NCI-H524 treated with DMSO at 0.1 percent for 48 hours (cell line): ENCODE results near the gene DNAH9.

Source experiments
- DNase-seq: peaks from one replicate; lab custom pipeline; 2025; lab: John Stamatoyannopoulos, UW

Gene DNAH9, protein sequence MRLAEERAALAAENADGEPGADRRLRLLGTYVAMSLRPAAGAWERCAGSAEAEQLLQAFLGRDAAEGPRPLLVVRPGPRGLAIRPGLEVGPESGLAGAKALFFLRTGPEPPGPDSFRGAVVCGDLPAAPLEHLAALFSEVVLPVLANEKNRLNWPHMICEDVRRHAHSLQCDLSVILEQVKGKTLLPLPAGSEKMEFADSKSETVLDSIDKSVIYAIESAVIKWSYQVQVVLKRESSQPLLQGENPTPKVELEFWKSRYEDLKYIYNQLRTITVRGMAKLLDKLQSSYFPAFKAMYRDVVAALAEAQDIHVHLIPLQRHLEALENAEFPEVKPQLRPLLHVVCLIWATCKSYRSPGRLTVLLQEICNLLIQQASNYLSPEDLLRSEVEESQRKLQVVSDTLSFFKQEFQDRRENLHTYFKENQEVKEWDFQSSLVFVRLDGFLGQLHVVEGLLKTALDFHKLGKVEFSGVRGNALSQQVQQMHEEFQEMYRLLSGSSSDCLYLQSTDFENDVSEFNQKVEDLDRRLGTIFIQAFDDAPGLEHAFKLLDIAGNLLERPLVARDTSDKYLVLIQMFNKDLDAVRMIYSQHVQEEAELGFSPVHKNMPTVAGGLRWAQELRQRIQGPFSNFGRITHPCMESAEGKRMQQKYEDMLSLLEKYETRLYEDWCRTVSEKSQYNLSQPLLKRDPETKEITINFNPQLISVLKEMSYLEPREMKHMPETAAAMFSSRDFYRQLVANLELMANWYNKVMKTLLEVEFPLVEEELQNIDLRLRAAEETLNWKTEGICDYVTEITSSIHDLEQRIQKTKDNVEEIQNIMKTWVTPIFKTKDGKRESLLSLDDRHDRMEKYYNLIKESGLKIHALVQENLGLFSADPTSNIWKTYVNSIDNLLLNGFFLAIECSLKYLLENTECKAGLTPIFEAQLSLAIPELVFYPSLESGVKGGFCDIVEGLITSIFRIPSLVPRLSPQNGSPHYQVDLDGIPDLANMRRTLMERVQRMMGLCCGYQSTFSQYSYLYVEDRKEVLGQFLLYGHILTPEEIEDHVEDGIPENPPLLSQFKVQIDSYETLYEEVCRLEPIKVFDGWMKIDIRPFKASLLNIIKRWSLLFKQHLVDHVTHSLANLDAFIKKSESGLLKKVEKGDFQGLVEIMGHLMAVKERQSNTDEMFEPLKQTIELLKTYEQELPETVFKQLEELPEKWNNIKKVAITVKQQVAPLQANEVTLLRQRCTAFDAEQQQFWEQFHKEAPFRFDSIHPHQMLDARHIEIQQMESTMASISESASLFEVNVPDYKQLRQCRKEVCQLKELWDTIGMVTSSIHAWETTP (N-terminal part only)

DNA sequence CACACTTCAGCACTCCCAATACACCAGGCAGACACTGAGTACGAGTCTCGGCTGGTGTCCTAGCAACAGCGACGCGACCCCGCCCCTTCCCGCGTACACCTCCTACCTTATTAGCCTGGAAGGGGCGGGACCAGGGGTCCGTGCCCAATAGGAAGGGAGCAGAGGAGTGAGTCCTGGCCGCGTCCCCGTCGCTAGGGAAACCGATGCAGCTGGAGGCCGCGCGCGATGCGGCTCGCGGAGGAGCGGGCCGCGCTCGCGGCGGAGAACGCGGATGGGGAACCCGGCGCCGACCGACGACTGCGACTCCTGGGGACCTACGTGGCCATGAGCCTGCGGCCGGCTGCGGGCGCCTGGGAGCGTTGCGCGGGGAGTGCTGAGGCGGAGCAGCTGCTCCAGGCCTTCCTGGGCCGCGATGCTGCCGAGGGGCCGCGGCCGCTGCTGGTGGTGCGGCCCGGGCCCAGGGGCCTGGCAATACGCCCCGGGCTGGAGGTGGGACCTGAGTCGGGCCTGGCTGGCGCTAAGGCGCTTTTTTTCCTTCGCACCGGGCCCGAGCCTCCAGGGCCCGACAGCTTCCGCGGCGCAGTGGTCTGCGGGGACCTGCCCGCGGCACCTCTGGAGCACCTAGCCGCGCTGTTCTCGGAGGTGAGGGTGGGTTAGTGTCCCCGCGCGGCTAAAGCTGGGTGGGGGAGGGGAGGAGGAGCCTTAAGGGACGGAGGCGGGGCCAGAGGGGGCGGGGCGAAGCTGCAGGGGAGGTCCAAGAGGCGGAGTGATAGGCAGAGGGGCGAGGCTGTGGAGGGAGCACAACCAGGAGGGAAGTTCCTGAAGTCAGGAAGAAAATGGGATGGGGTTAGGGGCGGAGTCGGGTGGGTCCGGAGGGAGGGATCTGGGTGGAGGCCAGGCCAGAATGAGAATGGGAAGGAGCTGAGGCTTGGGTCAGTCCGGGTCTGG lies at the start of gene DNAH9:
Gene DNAH9 (plus strand): TSS at position 197 of the 948 bp plus-strand sequence. CDS start 29 bp downstream, at position 226.
- DNase-seq = peak; percentile 24

DNA sequence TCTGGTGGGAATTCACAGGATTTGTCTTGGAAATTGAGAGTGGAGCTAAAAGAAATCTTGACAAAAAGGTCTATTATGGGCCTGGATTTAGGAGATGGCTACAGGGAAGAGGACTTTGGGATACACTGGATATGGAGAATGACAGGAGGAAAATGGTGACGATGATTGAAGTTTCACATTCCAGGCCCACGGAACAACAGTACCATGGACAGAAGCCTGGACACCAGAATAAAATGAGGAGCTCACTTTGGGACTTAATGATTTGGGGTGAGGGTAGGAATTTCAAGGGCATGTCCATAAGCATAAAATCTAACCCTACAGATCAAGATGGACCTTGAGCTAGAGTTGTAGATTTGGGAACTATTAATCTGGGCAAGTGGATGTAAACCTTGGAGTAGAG lies 47.8 kb upstream of the DNAH9 start:
- DNase-seq = no peak

DNA sequence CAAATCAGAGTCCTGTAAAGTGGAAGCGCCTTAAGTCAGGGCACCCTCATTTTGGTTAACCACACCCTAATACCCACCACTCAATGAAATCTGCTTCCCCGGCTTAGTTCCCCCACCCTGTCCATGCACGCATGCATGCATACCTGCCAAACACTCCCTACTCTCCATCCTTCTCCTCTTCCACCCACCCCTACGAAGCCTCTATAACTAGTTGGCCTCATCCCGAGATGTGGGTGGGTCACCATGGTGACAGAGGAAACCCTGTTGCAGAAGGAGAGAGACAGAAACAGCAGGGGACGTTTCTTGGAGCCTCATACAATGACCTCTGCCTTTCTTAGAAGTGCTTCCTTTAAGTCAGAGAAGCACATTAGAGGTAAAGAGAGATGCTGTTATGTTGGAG lies 46.8 kb upstream of the DNAH9 start:
- DNase-seq = no peak

DNA sequence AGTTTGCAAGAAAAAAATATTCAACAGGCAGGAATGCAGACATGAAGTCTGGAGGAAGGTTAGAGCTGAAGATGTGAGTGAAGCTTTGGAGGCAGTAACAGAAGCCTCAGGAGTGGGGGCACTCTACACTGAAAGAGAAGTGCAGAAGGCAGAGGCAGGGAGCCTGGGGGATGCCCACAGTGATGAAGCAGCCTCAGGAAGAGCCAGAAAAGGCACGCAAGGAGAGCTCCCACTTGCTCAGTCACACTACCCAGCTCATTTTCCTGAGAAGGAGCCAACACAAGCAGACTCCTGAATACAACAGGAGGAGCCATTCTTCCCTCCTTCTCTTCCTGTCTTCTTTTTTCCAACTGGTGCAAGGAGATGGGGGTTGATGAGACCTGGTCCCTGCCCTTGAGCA lies 45.1 kb upstream of the DNAH9 start:
- no peak for DNase-seq

DNA sequence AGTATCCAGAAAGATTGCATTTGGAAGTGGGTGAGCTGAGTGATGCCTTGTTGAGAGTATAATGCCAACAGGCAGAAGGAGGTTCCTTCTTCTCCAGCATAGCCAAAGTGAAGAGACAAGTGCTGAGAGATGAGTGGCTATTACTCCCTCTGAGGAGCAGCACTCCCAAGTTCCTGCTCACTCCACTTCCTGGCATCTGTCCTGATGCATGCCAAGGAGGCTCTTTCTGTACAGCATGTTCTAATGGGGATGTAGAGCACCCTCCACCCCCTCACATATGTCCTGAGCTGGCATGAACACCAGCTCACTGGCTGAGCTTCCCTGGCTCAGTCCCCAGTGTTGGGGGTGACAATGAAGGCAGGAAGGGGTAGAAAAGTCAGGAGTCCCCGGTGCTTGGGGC lies 44.2 kb upstream of the DNAH9 start:
- DNase-seq = no peak

DNA sequence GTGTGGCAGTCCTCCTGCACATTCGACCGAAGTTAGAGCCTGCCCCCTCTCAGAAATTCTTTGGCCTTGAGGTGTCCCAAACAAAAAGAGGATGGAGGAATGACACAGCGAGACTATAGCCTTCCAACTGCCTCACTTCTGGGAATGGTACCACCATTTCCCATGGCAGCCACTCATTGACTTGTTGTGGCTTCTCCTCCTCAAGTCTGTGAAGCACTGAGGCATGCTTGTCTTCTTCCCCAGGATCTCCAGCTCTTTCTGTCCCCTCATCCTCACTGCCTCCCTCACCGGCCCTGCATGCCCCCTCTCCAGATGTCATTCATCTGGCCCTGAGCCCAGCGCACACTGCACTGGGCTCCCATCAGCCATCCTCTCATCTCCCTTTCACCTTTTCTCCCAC lies 43.7 kb upstream of the DNAH9 start:
- DNase-seq = no peak

DNA sequence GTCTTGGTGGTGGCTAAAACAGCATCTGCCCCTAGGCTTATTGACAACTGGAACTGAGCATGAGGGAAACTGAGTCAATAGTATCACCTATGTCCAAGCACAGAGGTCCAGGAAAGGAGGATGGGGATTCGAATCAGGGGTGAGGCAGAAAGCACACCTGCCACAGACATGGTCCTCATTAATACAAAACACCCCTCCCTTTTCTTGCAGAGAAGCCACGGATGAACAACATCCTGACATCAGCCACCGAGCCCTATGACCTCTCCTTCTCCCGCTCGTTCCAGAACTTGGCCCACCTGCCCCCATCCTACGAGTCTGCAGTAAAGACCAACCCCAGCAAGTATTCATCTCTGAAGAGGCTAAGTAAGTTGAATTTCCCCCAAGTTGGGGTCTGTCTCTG lies 42.7 kb upstream of the DNAH9 start:
- DNase-seq = no peak

DNA sequence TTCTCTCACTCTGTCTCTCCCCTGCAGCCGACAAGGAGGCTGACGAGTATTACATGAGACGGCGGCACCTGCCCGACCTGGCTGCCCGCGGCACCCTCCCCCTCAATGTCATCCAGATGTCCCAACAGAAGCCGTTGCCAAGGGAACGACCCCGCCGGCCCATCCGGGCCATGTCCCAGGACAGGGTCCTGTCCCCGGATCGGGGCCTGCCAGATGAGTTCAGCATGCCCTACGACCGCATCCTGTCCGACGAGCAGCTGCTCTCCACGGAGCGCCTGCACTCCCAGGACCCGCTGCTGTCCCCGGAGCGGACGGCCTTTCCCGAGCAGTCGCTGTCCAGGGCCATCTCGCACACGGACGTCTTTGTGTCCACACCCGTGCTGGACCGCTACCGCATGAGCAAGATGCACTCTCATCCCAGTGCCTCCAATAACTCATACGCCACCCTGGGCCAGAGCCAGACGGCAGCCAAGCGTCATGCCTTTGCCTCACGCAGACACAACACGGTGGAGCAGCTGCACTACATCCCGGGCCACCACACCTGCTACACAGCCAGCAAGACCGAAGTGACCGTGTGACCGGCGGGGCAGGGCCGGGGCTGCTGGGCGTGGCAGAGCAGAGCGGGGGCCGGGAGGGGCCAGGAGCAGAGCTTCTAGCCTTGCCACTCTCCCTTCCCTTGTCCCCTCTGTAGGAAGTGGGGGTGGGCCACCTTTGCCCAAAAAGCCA lies 40.4 kb upstream of the DNAH9 start:
- no peak for DNase-seq

DNA sequence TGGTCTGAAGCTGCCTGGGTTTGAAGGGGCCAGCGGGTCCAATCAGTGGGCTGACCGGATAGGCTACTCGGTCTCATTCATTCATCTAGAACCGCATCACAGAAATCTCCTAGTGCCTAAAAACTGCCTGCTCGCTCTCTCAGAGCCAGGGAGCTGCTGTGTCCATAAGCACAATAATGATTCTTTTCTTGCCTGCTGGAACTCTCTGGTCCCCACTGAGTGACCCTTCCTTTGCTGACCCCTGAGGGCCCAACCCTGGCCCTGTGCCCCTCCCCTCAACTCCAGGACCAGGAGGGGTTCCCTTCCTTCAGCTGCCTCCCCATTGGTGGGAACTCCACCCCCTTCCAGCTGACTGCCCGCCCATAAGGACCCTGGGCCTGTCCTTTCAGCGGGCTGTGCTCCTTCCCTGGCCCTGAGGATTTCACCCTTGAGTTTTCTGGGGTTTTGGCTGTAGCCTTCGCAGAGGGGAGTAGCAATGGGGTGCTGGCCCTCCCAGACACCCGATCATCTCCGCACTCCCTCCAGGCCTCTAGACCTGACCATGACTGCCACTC lies 39.5 kb upstream of the DNAH9 start:
- no peak for DNase-seq

DNA sequence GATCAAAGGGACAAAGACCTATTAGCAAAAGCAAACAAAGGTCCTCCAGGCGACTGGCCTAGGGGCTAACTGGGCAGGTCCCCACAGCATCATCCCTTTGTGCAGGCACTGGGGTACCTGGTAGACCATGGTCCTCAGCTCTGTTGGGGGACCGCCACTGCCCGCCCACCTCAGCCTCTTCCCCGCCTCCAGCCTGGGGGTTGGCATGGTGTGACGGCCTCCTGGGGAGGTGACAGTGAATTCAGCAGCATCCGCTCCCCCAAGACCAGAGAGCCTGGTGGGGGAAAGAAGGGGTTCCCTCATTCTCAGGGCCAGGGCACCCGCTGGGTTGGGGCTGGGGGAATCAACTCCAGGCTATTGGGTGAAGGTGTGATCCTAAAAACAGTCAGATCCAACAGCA lies 38.7 kb upstream of the DNAH9 start:
- DNase-seq = no peak

DNA sequence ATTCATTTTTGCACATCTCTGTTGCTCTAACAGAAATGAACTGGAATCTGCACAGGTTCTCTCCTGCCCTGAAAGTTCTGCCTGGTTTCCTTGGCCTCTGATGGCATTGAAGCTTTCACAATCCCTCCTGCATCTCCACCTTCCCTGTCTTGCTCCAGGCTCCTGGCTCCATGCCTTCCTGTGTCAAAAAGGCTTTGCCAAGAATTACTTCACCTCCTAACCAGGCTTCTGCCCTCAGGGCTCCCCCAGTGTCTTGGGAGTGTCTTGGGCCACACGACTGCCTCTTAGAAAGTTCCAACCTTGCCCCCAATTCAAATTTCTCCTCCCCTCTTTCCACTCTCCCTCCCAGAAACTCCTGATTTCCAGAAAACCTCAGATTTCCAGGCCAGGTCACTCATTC lies 37.0 kb upstream of the DNAH9 start:
- no peak for DNase-seq

DNA sequence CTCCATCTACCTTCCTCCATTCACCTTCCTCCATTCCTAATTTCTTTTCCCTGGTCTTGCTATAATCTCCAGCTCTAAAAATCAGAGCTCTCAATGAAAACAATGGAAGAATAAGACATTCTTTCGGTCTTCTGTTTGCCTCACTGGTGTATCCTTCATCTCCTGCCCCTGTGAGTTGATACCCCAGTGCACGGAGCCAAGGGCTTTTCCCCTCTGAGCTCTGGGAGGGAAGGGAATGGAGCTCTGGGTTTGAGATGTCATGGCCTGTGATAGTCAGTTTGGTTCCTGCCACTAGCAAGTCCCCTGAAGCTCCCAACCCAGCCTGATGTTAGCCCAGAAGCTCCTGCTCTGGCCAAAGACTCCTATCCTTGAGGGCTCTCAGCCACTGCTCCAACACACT lies 36.6 kb upstream of the DNAH9 start:
- DNase-seq = no peak

DNA sequence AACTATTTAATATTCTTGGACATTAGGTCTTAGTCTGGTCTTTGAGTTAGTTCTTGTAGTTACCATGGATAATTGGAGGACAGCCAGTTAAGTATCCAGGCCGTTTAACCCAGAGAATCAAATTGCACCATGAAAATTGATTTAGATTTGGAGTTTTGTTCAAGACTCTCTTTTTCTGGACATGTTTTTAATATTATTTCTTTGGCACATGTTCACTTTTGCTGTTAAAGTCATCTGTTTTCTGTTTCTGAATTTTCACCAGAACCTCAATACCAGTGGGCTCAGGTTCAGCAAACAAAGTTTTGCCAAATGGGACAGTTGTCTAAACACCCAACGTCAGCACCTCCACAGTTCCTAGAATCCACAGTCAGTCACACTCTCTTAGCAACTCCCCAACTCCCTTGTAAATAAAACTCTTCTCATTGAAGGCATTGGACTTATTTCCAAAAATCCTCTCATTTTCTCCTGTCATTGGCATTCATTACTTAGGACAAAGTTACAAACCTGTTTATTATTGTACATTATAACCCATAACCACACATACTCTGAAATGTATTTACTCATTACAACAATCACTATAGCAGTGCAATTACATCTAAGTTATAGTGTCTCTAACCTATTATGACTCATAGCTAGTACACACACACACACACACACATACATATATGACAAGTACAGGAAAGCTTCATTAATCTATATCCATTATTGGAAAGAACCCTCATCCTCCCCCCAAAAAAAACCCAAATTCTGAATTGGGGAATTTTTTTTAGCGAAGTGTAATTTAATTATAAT lies 33.5 kb upstream of the DNAH9 start:
- no peak for DNase-seq

DNA sequence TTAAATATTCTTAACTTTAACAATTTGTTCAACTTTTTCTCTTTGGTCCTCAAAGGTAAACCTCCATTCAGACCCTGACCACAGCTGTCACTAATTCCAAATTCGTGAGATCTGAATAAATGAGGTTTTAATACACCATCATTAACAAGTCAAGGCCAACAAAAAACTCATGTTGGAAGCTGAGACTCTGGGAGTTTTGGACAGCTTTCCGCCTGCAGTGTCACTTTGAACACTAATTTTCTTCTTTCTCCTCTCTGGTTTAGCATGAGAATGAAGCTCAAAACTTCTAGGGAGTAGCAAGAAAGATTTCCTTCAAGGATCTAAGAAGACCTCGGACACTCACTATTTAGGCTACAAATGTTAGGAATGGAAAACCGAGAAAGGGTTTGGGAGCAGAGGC lies 32.7 kb upstream of the DNAH9 start:
- no peak for DNase-seq

DNA sequence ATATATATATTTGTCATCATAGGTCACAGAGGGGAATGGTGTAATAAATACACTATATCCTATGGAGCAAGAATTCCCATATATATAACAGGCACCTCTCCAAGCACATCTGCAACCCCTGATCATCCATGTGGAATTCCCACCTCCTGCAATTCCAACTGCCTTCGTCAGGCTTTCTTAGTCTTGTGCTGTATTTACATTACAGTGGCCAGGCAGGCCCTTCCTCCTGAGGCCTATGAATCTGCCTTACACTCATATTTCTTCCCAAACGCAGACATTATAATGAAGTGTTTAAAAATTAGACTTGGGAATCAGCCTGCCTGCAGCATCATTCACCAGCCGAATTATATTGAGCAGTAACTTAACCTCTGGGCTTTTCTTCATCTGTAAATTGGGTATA lies 19.3 kb upstream of the DNAH9 start:
- no peak for DNase-seq

DNA sequence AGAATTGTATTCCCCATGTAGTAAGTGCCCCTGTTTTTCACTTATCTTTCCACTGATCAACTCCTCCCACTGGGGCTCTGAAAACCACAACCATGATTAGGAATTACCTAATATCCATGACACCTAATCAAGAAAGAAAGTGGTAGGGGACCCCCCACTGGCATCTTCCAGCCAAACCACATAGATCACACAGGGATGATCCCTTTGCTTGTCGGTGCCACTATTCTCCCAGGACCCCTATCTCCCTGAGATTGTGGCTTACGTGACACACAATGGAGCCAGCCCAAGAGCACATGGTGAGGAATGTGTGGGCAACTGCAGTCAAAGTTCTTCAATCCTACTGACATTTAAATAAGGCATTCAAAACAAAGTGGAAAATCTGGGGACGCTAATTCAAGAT lies 17.6 kb upstream of the DNAH9 start:
- no peak for DNase-seq

DNA sequence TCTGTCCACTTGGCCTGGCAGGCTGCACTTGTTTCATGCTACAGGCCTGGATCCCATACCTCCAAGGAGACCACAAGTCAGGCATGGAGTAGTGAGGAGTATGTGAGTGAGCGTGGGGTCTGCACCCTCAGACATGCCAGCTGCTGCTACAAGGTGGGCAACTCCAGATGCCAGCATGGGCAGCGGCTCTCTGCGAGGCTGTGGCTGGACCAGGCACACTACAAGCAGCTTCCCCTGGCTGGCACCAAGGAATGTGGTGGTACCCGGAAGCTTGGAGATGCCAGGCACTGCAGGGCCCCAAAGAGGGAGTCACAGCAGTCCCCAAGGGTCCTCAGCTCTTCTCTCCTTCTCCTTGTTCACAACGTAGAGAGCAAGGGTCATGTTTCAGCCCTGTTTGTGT lies 16.1 kb upstream of the DNAH9 start:
- DNase-seq = no peak

DNA sequence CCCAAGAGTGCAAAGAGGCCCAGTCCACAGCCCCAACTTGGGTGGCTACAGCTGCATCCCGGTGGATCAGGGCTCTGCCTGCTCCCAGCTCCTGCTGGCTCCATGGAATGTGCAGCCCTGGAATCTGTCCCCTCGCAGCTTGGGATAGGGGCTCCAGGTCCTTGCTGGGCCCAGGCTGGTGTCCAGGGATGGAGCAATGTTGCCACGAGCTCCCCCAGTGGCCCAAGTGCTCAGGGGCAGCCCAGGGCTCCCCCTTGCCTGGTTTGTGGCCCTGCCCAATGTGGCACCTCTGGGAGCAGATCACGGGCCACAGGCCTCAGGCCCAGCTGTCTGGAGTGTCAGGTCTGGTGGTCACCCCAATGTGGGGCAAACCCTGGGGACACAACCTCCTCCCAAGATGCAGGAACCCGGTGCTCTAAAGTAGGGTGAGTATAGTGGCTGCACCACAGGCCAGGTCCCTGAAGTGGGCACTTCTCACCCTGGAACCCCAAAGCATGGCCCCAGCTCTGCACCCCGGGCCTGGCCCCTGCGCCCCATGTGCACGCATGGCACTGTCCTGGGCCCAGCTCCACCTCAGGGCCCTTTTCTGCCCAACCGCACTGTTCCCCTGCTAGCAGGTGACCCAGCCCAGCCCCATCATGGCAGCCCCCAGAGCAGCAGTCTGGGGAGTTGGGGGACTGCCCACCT lies 14.8 kb upstream of the DNAH9 start:
- no peak for DNase-seq

DNA sequence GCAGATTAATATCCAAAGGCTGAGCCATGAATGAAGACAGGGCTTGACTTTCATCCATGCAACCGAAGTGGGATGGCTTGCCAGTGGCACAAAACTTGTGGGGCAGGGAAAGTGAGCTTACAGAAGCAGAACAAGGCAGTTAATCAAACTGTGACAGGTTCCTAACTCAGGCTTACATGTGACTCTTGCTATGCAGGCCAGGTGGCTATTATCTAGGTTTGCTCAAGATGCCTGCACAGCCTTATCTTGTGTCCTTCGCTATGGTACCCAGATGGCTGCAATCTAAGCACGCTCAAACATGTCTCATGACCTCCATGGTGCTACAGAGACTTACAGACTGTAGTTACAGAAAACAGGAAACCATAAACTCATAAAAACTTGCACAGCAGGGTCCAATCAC lies 8.6 kb upstream of the DNAH9 start:
- no peak for DNase-seq
